GM21526 (cell line): ENCODE data around the gene ZC3H12D.
"Not testable (repeated sequence)": the region's sequence is repeated elsewhere in the genome, so short reads cannot be mapped to it uniquely, and the experiment has no call there.

Experiments
- ATAC-seq: cut with Tn5 transposase; IDR thresholded peaks from one replicate; pipeline ENCODE4 v1.9.1; 2021; ENCODE audit warnings: moderate library complexity; ENCODE audit not compliant: unreplicated experiment, low FRiP score

Gene ZC3H12D

DNA sequence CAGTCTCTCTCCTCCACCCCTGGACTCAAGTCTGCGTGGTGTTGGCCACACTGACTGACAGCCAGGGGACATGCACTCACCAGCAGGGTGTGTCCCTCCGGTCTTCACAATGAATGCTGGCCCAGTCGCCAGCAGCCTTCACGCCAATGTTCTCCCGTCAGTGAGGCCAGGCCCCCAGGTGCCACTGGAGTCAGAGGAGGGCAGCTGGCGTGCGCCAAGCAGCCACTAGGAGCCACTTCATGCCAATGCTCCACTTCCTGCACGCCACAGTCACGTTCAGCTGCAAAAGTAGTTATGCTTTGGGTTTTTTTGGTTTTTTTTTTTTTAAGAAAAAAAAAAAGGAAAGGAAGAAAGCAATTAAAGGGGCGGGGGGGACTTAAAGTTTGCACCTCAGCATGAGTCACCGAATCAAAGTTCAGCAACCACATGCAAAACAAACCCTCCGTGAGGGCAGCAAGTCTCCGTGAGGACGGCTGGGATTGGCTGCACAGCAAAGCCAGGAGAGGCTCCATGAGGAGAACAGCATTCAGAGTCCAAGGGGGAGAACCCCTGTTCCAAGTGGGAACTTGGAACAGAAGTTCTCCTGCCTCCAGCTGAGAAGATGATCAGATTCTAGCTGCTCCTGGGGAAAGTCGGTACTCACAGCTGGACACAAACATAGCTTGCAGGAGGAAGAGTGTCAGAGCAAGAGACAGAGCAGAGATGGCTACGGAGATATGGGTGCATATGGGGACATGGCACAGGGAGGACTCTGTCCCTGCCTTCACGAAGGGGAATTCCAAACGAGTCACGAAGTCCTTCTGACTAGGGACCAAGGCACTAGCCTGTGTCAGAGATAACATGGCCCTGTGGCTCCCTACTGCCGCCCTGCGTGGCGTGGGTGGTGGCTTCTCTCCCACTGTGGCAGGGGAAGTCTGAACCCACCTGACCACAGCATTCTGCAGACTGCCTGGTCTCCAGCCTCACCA lies at the start of gene ZC3H12D:
Gene ZC3H12D, minus strand, starts transcription at position 282 of the 968 bp plus-strand sequence. CDS start 10,471 bp downstream, outside the sequence.
- ATAC-seq = peak; percentile 35

DNA sequence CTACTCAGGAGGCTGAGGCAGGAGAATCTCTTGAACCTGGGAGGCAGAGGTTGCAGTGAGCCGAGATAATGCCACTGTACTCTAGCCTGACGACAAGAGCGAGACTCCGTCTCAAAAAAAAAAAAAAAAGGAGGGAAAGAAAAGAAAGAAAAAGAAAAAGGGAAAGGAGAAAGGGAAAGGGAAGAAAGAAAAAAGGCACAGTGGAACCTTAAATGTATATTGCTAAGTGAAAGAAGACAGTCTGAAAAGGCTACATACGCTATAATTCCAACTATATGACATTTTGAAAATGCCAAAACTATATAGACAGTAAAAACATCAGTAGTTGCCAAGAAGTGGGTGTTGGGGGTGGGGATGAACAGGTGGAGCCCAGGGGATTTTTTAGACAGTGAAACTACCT lies 44.8 kb upstream of the ZC3H12D start:
- no peak for ATAC-seq

DNA sequence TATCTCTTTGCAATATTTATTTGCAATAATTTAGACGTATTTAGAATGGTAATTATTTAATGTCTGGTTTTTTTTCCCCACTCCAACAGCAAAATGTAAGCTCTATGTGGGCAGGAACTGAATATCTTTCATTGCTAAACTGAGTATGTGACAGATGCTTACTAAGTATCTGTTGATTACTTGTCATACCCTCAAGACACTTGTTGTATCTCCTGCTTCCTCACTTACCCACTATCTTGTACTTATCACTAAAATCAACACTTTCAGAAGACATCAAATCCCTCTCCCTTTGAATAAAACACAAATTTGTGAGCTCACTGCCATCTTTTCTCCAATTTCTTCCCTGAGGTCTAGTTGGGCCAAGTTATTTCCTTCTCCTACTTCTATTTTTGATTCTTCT lies 30.7 kb upstream of the ZC3H12D start:
- no peak for ATAC-seq

DNA sequence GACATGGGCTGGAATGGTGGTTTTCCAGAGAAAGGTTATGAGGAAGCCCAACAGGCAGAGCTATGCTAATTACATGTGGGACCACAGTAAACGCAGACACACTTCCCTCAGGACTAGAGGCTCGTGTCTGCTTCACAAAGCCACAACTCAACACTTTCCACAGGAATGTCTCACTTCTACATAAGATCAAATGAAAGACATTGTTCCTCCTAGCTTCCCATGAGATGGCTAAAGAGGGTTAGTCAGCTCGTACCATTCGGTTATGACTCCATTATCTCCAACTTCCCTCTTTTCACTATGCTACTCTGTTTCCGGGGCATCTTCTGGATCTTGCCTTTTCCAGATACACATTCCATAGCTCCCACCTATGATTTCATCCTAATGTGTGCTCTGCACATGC lies 29.1 kb upstream of the ZC3H12D start:
- no peak for ATAC-seq

DNA sequence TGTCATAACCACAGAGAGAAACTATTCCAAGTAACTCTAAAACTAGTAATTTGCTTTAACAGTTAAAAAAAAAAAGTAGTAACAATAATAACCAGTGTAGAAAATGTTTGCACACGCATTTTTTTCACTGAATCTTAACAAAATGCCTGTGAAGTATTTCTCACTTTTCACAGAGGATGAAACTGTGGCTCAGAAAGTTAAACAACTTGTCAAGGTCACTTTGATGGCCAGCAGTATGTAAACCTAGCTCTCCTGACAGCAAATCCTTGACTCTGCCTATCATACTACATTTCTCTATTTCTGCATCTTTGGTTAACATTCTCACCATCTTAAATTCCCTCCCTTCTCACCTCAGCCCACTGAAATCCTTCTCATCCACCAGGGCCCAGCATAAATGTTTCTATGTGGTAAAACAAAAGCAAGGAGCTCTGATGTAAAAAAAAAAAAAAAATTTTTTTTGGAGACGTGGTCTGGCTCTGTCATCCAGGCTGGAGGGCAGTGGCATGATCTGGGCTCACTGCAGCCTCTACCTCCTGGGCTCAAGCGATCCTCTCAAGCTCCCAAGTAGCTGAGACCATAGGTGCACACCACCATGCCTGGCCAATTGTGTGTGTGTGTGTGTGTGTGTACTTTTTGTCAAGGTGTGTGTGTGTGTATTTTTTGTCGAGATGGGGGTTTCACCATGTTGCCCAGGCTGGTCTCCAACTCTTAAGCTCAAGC lies 26.1 kb upstream of the ZC3H12D start:
- no peak for ATAC-seq

DNA sequence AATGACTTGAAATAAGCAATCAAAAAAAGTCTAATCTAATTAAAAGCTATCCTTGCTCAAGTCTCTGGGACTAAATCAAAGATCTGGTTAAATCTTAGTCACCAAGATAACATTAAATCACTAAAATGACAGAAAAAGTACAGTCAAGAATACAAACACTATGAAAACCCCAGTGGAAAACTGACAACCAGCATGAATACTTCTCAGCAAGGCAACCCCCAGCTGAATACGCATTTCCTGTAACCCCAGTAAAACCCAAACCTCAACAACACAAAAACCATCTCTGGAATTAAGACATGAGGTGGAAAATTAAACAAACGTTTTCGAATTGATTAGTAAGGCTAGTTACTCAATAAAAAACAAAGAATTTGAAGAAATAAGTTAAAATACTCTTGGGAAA lies 23.7 kb upstream of the ZC3H12D start:
- ATAC-seq = no peak

DNA sequence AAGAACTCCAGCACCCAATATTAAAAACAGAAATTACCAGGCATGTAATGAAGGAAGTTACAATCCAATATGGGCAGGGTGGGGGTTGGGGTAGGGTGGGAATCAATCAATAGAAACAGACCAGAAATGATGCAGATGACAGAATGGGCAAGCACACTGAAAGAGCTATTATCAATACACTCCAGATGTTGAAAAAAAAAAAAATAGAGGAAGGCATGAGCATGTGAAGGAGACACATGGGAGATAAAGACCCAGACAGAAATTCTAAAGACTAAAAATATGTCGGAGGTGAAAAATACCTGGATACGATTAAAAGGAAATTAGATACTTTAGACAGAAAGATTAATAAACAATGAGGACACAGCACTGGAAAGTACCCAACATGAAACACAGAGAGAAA lies 19.1 kb upstream of the ZC3H12D start:
- ATAC-seq = no peak

DNA sequence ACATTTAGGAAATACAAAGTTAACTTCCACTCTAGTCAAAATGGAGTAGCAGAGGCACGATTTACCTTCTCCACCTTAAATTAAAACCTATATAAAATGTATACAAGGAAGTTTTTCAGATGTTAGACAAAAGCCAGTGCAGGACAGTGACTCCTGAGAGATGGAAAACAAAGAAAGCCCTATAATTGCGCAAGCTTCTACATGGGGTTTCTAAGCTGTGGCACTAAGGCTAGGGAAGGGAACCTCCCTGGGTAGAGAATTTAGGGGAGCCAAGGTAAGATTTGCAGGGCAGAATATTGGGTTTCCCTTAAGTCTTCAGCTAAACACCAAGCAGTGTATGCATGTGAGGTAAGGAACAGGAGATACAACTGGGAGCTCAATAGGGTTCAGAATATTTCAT lies 18.5 kb upstream of the ZC3H12D start:
- no peak for ATAC-seq

- no peak for ATAC-seq
Measured at GRCh38 chr6:149501768-149502167, 17.0 kb upstream of the ZC3H12D start.

DNA sequence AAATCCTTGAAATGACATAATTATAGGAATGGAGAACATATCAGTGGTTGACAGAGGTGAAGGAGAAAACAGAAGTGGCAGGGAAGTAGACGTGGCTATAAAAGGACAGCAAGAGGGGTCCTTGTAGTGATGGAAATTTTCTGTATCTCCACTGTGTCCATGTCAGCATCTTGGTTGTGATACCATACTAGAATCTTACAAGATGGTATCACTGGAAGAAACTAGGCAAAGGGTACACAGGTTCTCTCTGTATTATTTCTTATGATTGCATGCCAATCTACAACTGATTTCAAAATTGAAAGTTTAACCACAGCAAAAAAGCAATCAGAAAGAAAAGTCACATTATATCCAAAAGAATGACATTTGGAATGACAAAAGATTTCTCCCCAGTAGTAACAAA lies 16.4 kb upstream of the ZC3H12D start:
- no peak for ATAC-seq

- ATAC-seq = no peak
Measured at GRCh38 chr6:149500096-149500495, 15.3 kb upstream of the ZC3H12D start.

DNA sequence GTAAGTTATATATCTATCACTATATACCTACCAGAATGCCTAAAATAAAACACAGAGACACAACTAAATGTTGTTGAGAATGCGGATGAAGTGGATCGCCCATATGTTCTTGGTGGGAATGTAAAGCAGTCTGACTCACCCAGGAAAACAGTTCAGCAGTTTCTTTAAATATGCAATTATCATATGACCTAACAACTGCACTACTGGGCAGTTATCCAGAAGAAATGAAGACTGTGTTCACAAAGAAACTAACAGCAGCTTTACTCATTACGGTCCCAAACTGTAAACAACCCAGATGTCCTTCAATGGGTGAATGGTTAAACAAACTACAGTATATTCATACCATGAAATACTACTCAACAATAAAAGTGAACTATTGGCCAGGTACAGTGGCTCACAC lies 14.3 kb upstream of the ZC3H12D start:
- ATAC-seq = no peak

- ATAC-seq = no peak
Measured at GRCh38 chr6:149497365-149497764, 12.6 kb upstream of the ZC3H12D start.

GRCh38 chr6:149496597-149496996 lies 11.8 kb upstream of the ZC3H12D start:
- ATAC-seq = not testable (repeated sequence)

- not testable (repeated sequence) for ATAC-seq
Measured at GRCh38 chr6:149495349-149496016, 10.7 kb upstream of the ZC3H12D start.

GRCh38 chr6:149494810-149495209 lies 10.0 kb upstream of the ZC3H12D start:
- not testable (repeated sequence) for ATAC-seq

- ATAC-seq = no peak
Measured at GRCh38 chr6:149493761-149494320, 9.0 kb upstream of the ZC3H12D start.

DNA sequence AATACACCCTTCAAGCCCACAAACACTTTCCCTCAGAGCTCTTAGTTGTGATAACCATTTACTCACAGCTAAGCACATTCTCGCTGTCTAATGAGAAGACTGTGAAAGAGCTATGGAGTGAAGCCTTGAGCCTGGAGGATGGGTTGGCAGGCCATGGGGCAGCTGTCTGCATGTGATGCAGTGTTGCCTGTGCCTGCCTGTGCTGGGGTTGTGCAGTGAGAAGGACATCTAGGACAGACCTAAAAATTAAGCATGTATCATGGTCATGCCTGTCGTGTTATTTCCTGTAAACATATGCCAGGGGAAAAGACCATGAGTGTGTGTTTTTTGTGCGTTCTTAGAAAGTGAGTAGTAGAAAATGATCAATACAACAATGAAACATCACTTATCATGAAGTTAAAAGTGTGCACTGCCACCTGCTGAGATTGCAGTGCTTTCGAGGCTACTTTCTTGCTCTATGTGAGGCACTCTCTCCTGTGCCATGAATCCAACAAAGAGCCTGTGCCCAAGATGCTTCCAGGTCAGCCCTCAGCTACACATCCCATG lies 8.1 kb upstream of the ZC3H12D start:
- ATAC-seq = no peak

GRCh38 chr6:149489967-149490366 lies 5.2 kb upstream of the ZC3H12D start:
- ATAC-seq = no peak

GRCh38 chr6:149488815-149489214 lies 4.0 kb upstream of the ZC3H12D start:
- ATAC-seq = no peak
